Measurements from ENCODE around the gene AKT2.

DNA sequence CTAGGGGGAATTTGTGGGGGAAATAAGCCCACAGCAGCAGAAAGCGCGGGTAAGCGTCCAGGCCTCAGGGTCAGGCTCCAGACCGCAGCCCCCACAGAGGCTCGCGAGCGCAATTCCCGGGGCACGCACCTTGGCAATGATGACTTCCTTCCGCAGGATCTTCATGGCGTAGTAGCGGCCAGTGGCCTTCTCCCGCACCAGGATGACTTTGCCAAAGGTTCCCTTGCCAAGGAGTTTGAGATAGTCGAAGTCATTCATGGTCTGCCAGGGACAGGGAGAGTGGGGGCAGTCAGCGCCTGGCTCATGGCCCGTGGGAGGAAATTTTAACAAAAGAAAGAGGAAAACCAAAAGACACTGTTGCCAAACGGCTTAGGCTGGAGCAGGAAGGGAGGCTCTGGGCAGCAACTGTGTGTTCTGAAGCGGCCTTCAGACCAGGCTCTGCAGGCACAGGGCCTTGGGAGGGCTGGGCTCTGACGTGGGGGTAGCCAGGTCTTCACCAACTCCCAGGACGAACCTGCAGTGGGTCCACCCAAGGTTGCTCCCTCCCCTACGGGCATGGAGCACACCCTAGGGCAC lies 43.2 kb downstream of the AKT2 start:
- TF ChIP-seq, protein P1, sequence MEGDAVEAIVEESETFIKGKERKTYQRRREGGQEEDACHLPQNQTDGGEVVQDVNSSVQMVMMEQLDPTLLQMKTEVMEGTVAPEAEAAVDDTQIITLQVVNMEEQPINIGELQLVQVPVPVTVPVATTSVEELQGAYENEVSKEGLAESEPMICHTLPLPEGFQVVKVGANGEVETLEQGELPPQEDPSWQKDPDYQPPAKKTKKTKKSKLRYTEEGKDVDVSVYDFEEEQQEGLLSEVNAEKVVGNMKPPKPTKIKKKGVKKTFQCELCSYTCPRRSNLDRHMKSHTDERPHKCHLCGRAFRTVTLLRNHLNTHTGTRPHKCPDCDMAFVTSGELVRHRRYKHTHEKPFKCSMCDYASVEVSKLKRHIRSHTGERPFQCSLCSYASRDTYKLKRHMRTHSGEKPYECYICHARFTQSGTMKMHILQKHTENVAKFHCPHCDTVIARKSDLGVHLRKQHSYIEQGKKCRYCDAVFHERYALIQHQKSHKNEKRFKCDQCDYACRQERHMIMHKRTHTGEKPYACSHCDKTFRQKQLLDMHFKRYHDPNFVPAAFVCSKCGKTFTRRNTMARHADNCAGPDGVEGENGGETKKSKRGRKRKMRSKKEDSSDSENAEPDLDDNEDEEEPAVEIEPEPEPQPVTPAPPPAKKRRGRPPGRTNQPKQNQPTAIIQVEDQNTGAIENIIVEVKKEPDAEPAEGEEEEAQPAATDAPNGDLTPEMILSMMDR (IDR thresholded peaks at IDR 0.05), result no peak
- TF ChIP-seq POLR2A (IDR thresholded peaks at IDR 0.05), result peak in 1 of 2 donors; percentile 39

Data from adrenal gland (tissue), 5 donors.